B cell (primary cell): Measurements from ENCODE around the gene IKBKG. TPM values are rescaled to one million over a fixed set of nuclear protein-coding genes. Genes with fewer than 3 reads are reported as not detected.

Experiments
- ATAC-seq: fragments of 200-7000 bp; cut with Tn5 transposase; one replicate; pipeline ENCODE4 v1.10.0; 2021; ENCODE audit warnings: low read depth, mild to moderate bottlenecking, moderate number of reproducible peaks, moderate library complexity
- CTCF ChIA-PET: fragments of 350-600 bp; sonication (Branson Sonifier 250); formaldehyde crosslinking; loops from one replicate; lab custom pipeline; 2021; ENCODE audit warnings: antibody characterized with exemption, inconsistent platforms; lab: Charles Lee
- POLR2A ChIA-PET: fragments of 350-600 bp; sonication (Branson Sonifier 250); formaldehyde crosslinking; loops from one replicate; lab custom pipeline; 2021; ENCODE audit warnings: antibody characterized with exemption; lab: Charles Lee
- DNase-seq: peaks from one replicate; pipeline ENCODE4 v3.0.0; 2013
- H2AFZ ChIP-seq: 2 replicates; pipeline ENCODE4 v1.6.1; 2012; ENCODE audit warnings: mild to moderate bottlenecking, low read depth, low read length; ENCODE audit not compliant: insufficient read depth, poor library complexity, severe bottlenecking
- H3K27ac ChIP-seq, 2 donors: 1 replicate in 1 of 2; 2 replicates in 1 of 2; pipeline ENCODE4 v1.5.1; 2012 to 2013; ENCODE audit warnings: low read length in 2 of 2, mild to moderate bottlenecking in 2 of 2, moderate library complexity in 1 of 2
- H3K27me3 ChIP-seq, 4 experiments: fragments of 200-600 bp in 1 of 4; sonication (generic) in 1 of 4; replicated peaks in 1 of 4; 1 replicate in 2 of 4; 2 replicates in 2 of 4; pipeline versions ENCODE4 v1.6.1 to v1.7.0; 2013 to 2016; ENCODE audit warnings: low read length in 3 of 4, mild to moderate bottlenecking in 2 of 4, mixed read lengths in 1 of 4, moderate library complexity in 1 of 4; ENCODE audit not compliant: insufficient read depth in 4 of 4, control insufficient read depth in 3 of 4; ENCODE audit errors: control extremely low read depth in 1 of 4
- H3K36me3 ChIP-seq, 2 experiments: replicated peaks in 1 of 2; 1 replicate in 1 of 2; 2 replicates in 1 of 2; pipeline versions ENCODE4 v1.6.1 to v1.7.1; 2013; ENCODE audit warnings: low read length in 1 of 2; ENCODE audit not compliant: insufficient read depth in 2 of 2, control insufficient read depth in 1 of 2; ENCODE audit errors: control extremely low read depth in 1 of 2, extremely low read depth in 1 of 2
- H3K4me1 ChIP-seq, 2 donors: fragments of 200-600 bp in 1 of 2; sonication (generic) in 1 of 2; 1 replicate in 1 of 2; 2 replicates in 1 of 2; pipeline versions ENCODE4 v1.5.1 to v1.6.1; 2013 to 2017; ENCODE audit warnings: low read length in 2 of 2; ENCODE audit not compliant: control insufficient read depth in 2 of 2, insufficient read depth in 2 of 2
- H3K4me2 ChIP-seq: replicated peaks from 2 replicates; pipeline ENCODE3; 2012; ENCODE audit warnings: mild to moderate bottlenecking, low read depth, low read length; ENCODE audit not compliant: poor library complexity, severe bottlenecking
- H3K4me3 ChIP-seq, 5 experiments: fragments of 200-600 bp in 1 of 5; sonication (generic) in 1 of 5; 1 replicate in 3 of 5; 2 replicates in 2 of 5; pipeline versions ENCODE4 v1.5.1 to v1.7.0; 2011 to 2016; ENCODE audit warnings: low read length in 4 of 5, mild to moderate bottlenecking in 4 of 5, low read depth in 2 of 5, control low read depth in 1 of 5, moderate library complexity in 1 of 5; ENCODE audit not compliant: insufficient read depth in 1 of 5; ENCODE audit errors: control extremely low read depth in 1 of 5, extremely low read depth in 1 of 5
- H3K79me2 ChIP-seq: fragments of 200-600 bp; sonication (generic); one replicate; pipeline ENCODE4 v1.6.0; 2016; ENCODE audit warnings: low read length; ENCODE audit not compliant: control insufficient read depth, insufficient read depth
- H3K9ac ChIP-seq: fragments of 200-600 bp; sonication (generic); 2 replicates; pipeline ENCODE4 v1.6.1; 2017; ENCODE audit warnings: mild to moderate bottlenecking, low read length, moderate library complexity
- H3K9me3 ChIP-seq, 3 donors: one replicate each; pipeline versions ENCODE4 v1.6.1 to v1.7.1; 2013; ENCODE audit warnings: low read length in 2 of 3; ENCODE audit not compliant: control insufficient read depth in 2 of 3, insufficient read depth in 1 of 3; ENCODE audit errors: control extremely low read depth in 1 of 3
- H4K20me1 ChIP-seq: 2 replicates; pipeline ENCODE4 v1.6.0; 2012; ENCODE audit warnings: mild to moderate bottlenecking, low read length; ENCODE audit not compliant: insufficient read depth, control insufficient read depth, poor library complexity, severe bottlenecking
- H3K27ac Mint-ChIP-seq: one replicate; pipeline ENCODE4 v1.8.0; 2021; ENCODE audit warnings: mixed read lengths
- H3K27me3 Mint-ChIP-seq: one replicate; pipeline ENCODE4 v1.8.0; 2021; ENCODE audit warnings: mixed read lengths
- H3K4me1 Mint-ChIP-seq: one replicate; pipeline ENCODE4 v1.8.0; 2021; ENCODE audit warnings: mixed read lengths
- H3K4me3 Mint-ChIP-seq: one replicate; pipeline ENCODE4 v1.8.0; 2021; ENCODE audit warnings: mixed read lengths
- H3K9me3 Mint-ChIP-seq: one replicate; pipeline ENCODE4 v1.8.0; 2022; ENCODE audit warnings: mixed read lengths; ENCODE audit not compliant: insufficient read depth
- EZH2 ChIP-seq: IDR thresholded peaks from 2 replicates; pipeline ENCODE4 v1.6.1; 2012; ENCODE audit warnings: borderline replicate concordance, low read depth, mild to moderate bottlenecking, moderate library complexity, low read length; ENCODE audit not compliant: insufficient read depth, poor library complexity, severe bottlenecking
- WGBS: methylation state at CpG from one replicate; pipeline ENCODE4 v1.1.5; 2013; ENCODE audit warnings: missing lambda C conversion rate; ENCODE audit not compliant: insufficient coverage; 5-methylcytosine and 5-hydroxymethylcytosine counted together
- intact Hi-C: fragments of 100-400 bp; cut with micrococcal nuclease; formaldehyde crosslinking; loops from one replicate; pipeline ENCODE4 v1.10.0; 2022
- polyA plus RNA-seq: library from polyadenylated mRNA; depleted of rRNA; stranded (reverse); fragments of >200 nt; gene quantifications from 2 replicates; pipeline ENCODE4 v1.2.3, GENCODE V29; 2012
- total RNA-seq, 2 donors: library from RNA; stranded (reverse); fragments of 120-200 nt in 1 of 2; gene quantifications; 1 replicate in 1 of 2; 2 replicates in 1 of 2; pipeline versions ENCODE4 v1.2.3 to v1.2.4, GENCODE V29; 2013 to 2022
- TF ChIP-seq, protein P1 (sequence below): fragments of 200-600 bp; IDR thresholded peaks from one replicate; pipeline ENCODE4 v1.8.0; 2022; ENCODE audit warnings: antibody characterized with exemption, mild to moderate bottlenecking

IKBKG gene
- total and polyA plus RNA-seq, 2 donors (not counting 1 experiment from before 2014, with no cell fraction given): 46.7 to 65.1 TPM

DNA sequence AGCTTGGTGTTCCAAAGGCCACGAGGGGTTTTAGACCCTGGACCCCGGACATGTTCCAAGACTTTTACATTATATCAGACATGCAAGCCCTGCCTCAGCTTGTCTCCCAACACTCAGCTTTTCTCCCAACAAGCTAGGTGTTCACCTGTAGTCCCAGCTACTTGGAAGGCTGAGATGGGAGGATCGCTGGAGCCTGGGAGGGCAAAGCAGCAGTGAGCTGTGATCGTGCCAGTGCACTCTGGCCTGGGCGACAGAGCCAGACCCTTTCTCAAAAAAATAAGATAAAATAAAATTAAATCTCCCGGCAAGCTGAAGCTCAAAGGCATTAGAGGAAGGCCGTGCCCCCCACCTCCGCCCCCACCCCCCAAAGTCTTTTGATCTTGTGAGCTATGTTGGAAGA is 51.2 kb downstream of the IKBKG start:
- no peak for DNase-seq
- no peak overlapping the region for H3K27ac ChIP-seq
- no CpG with 5 or more reads among the region's 8 CpGs for WGBS
- H4K20me1 ChIP-seq: no peaks in the 10 kb centered on the region
- H3K4me2 ChIP-seq: no peak overlapping the region
- ChIA-PET CTCF (no interaction called here), POLR2A (no interaction called here)
- intact Hi-C loops: no loop called here
- TF ChIP-seq, protein P1, sequence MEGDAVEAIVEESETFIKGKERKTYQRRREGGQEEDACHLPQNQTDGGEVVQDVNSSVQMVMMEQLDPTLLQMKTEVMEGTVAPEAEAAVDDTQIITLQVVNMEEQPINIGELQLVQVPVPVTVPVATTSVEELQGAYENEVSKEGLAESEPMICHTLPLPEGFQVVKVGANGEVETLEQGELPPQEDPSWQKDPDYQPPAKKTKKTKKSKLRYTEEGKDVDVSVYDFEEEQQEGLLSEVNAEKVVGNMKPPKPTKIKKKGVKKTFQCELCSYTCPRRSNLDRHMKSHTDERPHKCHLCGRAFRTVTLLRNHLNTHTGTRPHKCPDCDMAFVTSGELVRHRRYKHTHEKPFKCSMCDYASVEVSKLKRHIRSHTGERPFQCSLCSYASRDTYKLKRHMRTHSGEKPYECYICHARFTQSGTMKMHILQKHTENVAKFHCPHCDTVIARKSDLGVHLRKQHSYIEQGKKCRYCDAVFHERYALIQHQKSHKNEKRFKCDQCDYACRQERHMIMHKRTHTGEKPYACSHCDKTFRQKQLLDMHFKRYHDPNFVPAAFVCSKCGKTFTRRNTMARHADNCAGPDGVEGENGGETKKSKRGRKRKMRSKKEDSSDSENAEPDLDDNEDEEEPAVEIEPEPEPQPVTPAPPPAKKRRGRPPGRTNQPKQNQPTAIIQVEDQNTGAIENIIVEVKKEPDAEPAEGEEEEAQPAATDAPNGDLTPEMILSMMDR: no peak
- TF ChIP-seq EZH2: no peak
- no peak overlapping the region for H3K27ac Mint-ChIP-seq
- H3K9ac ChIP-seq: no peak overlapping the region
- no peak overlapping the region for H3K4me3 ChIP-seq
- H3K4me1 Mint-ChIP-seq: no peaks in the 10 kb centered on the region
- peaks cover 8% of the 10 kb centered on the region for H3K27me3 Mint-ChIP-seq
- no peaks in the 10 kb centered on the region for H3K79me2 ChIP-seq
- H3K4me1 ChIP-seq: no peaks in the 10 kb centered on the region
- H2AFZ ChIP-seq: no peak overlapping the region
- peaks cover 0 to 4% (median 0%) of the 10 kb centered on the region in 3 donors for H3K9me3 ChIP-seq
- no peaks in the 10 kb centered on the region for H3K27me3 ChIP-seq
- no peaks in the 10 kb centered on the region for H3K9me3 Mint-ChIP-seq
- no peak for ATAC-seq
- no peaks in the 10 kb centered on the region for H3K36me3 ChIP-seq
- no peak overlapping the region for H3K4me3 Mint-ChIP-seq

DNA sequence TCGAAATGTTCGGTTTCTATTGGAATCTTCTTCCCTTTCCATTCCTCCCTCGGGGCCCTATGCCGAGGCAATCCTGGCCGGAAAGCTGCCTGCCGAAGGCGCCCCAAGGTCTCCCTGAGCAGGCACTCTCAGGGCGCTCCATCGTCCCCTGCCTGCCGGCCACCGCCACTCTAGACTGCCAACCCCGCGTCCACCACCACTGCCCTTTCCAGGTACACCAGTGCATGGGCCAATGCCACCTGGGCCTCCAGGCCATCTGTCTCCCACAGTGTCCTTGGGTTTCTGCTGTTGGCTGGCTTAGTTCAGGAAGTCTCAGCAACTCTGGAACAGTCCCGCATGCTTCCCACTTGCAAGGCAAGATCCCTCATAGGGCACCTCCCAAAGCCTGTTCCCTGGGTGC is 52.1 kb downstream of the IKBKG start:
- Mint-ChIP-seq H3K9me3 (no peaks in the 10 kb centered on the region), H3K4me1 (no peaks in the 10 kb centered on the region), H3K27ac (no peak overlapping the region), H3K27me3 (peaks cover 3% of the 10 kb centered on the region), H3K4me3 (no peak overlapping the region)
- Histone ChIP-seq H3K4me3 (no peak overlapping the region), H3K27me3 (no peaks in the 10 kb centered on the region), H4K20me1 (no peaks in the 10 kb centered on the region), H3K4me1 (no peaks in the 10 kb centered on the region), H3K9ac (no peak overlapping the region), H3K27ac (no peak overlapping the region), H3K9me3 (peaks cover 0 to 4% (median 0%) of the 10 kb centered on the region in 3 donors), H3K79me2 (no peaks in the 10 kb centered on the region), H3K36me3 (no peaks in the 10 kb centered on the region), H2AFZ (no peak overlapping the region), H3K4me2 (no peak overlapping the region)
- intact Hi-C loops: no loop called here
- no peak for ATAC-seq
- CTCF ChIA-PET: no interaction called here
- no peak for DNase-seq
- TF ChIP-seq, protein P1: no peak
- 95% methylated on average over 9 of the region's 14 CpGs for WGBS
- POLR2A ChIA-PET: no interaction called here
